Activated CD4-positive, alpha-beta T cell treated with anti-CD3 and anti-CD28 coated beads, Interleukin-2, amount 50 U/mL, for 16 hours (primary cell): Measurements from ENCODE around the gene UBR2.
"Not testable (repeated sequence)": the region's sequence is repeated elsewhere in the genome, so short reads cannot be mapped to it uniquely, and the experiment has no call there.

Experiments
- DNase-seq: peaks from one replicate; pipeline ENCODE4 v3.0.0-alpha.2; 2020

UBR2 gene

DNA sequence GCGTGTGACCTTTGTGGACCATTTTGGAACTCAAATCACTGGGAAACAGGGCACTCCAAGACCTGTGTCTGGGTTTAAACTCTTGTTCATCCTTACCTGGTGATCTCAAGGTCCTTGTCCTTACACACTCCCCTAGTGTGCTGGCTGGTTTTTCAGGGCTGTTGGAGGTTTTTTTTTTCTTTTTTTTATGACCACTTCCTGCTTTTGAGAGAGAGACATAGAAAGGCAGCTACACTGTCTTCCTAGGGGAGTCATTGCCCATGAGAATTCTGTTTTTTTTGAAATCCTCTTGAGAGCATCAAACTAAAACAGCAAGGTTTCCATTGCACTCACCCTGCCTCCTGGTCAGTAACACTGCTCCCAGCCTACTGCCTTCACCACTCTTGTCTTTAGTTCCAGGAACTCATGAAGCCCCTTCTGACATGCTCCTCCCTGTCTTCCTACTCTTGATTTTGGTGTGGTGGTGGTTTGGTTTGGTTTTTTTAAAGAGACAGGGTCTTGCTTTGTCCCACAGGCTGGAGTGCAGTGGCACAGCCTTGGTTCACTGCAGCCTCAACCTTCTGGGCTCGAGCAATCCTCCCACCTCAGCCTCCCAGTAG lies 130.0 kb downstream of the UBR2 start:
- no peak for DNase-seq

DNA sequence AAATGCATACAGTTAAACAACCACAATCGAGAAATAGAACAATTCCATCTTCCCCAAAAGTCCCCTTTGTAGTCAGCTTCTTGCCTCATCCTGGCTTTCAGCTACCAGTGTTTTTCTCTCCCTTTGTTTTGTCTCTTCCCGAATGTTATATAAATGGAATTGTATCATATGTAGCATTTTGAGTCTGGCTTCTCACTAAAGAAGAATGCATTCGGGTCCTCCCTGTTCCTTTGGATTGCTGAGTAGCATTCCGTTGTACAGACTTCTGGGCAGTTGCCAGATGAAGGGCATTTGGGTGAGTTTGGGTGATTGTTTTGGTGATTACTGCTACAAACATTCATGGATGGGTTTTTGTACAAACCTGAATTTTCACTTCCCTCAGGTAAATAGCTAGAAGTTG lies 130.8 kb downstream of the UBR2 start:
- DNase-seq: no peak

DNA sequence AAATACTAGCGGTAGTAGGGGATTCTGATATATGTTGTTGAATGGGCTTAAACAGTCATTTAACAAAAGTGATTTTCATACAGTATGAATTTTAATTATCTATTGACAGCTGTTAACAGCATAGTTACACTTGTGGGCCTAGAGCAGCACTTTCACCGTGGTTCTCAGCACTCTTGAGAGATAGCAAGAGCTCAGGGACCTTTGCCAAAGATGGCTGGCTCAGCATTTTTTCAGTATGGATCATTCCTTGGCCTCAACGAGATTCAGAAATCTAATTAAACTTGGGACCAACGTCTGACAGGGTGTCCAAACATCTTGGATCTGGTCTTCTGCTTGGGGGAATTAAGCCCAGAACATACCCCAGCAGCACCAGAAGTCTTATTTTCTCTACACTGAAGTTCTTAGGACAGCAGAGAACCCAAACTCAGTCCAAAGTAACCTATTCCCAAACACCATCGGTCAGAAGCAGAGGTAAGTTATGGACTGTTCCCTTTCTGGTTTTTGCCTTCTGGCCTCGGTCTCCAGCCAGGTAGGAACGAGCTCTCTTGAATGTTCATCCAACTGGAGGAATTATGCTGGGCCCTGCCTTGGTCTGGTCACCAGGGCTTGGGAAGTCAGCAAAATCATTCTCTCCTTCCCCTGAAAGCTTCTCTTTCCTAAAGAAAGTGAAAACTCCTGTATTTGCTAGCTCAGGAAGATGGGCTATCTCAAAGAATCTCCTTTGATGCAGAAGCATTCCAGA lies 132.9 kb downstream of the UBR2 start:
- no peak for DNase-seq

DNA sequence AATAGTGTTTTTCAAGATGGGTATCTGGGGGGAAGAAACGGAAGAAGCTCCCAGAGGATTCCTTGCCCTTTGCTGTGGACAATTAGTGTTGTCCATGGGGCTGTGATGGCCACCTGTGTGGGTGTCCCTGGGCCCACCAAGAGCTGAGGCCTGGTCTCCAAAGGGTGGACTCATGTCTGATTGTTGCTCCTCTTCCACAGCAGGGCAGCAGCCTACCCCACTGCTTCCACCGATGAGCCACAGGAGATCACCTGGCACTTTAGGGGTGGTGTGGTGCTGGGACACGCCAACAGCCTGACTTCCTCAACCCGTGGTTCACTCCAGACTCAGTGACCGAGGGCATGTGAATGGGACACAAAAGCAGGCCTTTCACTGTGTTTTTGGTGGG lies 133.4 kb downstream of the UBR2 start:
- no peak for DNase-seq

DNA sequence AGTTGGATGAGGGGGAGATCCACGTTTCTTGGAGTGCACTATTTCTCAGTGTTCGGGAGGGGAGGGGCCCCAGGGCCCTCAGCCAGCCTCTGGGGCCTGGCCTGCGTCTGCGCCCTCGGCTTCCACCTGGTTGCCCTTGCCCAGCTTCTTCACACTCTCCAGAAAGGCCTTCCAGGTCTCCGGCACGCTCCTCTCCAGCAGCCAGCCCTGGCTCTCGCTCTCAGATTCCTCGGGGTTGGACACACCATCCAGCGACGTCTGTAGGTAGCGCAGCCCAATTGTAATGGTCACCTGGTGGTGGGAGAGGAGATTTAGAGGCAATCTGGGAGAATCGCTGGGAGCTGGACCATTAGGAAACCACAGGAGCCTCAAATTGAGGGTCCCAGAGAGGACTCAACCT lies 134.4 kb downstream of the UBR2 start:
- DNase-seq: no peak

DNA sequence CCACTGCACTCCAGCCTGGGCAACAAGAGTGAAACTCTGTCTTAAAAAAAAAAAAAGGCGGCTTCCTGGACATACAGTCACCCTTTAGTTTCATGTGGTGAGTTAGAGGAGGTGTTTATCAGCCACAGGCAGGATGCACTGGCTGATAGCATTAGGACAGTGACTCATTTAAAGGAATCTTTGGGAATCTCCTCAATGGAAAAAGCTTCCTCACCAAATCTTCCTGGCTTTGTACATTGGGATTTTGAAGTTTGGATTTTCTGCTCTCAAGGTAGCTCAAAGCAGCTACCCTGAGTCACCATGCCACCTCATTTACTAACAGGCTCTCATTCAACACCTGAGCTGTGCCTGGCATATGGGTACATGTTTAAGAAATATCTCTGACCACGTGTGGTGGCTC lies 138.4 kb downstream of the UBR2 start:
- DNase-seq: no peak

DNA sequence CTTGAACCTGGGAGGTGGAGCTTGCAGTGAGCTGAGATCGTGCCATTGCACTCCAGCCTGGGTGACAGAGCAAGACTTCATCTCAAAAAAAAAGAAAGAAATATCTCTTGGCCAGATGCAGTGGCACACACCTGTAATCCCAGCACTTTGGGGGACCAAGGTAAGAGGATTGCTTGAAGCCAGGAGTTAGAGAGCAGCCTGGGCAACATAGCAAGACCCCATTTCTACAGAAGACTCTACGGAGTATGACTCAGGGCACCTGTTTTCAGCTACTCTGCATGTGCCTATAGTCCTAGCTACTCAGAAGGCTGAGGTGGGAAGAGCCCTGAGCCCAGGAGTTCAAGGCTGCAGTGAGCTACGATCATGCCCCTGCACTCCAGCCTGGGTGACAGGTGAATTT lies 139.0 kb downstream of the UBR2 start:
- DNase-seq: not testable (repeated sequence)

DNA sequence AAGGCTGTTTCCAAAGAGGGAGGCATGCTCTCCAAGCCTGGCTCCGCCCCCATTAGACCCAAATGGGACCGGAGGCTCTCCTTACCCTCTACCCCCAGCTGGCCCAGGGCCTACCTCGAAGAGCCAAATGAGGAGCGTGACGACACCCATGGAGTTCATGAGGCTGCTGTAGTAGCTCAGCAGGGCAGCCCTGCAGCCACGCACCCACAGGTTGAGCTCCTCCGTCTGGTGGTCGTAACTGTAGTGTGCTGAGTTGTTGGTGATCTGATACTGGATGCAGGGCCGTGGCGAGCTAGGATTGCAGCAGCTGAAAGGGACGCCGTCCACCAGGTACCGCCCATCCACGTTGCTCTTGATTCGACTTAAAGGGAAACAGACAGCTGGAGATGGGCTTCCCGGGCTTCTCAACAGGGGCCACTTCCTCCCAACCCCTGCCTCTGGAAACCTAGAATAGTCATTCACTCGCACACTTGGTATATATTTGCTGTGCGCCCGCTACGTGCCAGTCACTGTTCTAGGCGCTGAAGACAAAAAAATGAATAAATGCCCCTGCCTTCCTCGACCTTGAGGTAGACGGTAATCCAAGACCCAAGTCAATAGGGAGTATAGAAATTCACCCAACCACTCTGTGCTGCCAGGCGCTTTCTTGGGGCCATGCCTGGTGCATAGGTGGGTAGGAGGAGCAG lies 140.6 kb downstream of the UBR2 start:
- no peak for DNase-seq

DNA sequence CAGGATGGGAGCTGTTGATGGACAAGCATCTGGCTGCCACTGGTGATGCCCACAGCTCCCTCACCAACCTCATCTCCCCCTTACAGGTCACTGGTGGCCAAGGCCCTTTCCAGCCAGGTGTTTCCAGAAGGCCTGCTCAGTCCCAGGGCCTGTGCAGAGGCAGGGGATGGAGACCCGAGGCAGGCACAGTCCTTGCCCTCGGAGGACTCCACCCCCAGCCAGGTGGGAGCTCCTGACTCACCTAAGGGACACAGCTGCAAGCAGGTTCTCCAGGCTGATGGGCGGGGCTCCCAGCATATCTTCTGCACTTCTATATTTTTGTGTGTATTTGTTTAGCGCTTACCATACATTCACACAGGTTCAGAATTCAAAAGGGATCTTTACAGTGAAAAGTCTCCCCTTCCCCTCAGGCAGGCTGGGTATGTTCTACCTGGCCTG lies 141.1 kb downstream of the UBR2 start:
- no peak for DNase-seq

DNA sequence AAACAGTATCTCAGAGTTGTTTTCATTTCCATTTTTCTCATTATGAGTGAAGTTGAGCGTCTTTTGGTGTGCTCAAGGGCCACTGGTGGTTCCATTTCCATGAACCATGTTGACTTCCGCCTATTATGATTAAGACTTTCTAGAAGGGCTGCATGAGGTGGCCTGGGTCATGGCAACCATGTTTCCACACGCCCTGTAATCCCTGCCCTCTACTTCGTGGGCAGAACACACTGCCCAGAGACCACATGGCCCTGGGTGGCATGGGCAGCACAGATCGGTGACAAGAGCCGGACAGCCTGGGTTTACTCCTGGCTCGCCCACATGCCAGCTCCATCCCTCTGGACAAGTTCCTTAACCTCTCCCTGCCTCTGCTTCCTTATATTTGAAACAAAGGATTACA lies 143.8 kb downstream of the UBR2 start:
- DNase-seq: no peak

DNA sequence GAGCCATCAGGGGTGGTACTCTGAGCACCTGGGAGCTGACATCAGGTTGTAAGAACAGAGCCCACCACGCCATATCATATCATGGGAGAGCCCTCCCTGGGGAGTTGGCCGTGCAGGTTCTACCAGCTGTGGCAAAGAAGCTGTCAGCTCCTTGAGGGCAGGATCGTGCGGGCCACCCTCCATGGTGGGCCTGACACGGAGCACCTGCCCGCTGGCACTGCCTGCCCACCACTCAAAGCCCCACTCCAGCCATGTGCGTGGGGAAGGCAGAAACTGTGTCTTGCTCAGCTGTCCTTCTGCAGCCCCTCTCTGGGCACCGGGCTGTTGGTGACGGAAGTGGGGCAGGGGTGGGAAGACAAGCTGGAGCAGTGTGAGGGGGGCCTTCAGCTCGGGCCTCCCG lies 144.3 kb downstream of the UBR2 start:
- DNase-seq: no peak

DNA sequence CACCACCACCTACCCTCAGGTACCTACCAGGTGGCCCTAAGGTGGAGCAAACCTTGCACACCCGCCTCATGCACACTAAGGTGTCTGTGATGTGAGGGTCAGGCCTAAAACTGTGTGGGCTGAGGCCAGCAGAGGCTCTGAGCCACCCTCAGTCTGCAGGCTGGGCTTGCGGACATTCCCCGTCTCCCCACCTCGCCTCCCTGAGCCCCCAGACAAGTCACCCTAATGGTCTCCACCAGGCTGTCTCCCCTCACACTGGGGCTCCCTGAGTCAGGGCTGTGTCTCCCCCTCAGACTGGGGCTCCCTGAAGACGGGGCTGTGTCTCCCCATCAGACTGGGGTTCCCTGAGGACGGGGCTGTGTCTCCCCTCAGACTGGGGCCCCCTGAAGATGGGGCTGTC lies 146.0 kb downstream of the UBR2 start:
- no peak for DNase-seq

DNA sequence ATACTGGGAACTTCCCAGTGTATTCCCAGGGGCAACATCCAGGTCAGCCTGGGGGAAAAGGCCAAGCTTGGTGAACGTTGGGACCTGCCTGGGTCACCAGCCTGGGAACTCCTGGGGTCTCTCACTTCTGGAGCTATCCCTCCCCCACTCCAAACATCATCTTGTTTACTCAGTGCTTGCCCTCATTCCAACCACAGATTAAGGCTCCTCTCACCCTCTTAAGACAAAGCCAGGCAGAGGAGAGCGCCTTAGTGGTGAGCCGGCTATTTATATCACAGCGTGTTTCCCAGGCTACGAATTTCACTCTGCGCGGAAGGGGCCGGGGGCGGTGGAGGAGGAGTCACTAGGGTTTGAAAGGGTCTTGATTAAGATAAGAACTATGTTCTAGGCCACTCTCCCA lies 146.5 kb downstream of the UBR2 start:
- no peak for DNase-seq

DNA sequence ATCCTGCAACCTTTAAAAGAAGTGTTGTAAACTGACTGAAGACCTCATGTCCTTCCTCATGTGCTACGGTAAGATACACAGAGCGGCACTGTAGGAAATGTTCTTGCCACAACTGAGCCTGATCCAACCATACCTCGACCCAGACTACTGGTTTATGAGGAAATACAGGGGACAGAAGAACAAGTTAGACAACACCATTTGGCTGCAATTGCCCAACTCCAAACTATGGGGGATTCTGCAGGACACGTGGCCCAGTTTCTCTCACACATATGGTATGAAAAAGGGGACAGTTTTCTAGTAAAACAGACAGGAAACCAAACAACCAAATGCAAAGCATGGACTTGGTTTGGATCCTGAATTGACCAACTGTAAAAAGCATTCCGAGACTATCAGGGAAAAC lies 148.1 kb downstream of the UBR2 start:
- DNase-seq: no peak

DNA sequence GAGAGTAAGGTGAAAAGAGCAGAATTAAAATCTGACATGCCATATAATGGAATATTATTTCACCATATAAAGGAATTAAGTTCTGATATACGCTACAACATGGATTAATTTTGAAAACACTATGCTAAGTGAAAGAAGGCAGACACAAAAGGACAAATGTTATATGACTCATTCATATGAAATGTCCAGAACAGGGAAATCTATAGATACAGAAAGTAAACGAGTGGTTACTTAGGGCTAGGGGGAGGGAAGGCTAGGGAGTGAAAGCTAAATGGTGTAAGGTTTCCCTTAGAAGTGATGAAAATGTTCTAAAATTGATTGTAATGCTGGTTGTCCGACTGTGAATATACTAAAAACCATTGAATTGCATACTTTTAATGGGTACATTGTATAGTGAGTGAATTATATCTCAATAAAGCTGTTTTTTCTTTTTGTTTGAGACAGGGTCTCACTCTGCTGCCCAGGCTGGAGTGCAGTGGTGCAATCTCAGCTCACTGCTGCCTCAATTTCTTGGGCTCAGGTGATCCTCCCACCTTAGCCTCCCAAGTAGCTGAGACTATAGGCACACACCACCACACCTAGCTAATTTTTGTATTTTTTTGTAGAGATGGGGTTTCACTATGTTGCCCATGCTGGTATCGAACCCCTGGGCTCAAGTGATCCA lies 150.4 kb downstream of the UBR2 start:
- DNase-seq: no peak

DNA sequence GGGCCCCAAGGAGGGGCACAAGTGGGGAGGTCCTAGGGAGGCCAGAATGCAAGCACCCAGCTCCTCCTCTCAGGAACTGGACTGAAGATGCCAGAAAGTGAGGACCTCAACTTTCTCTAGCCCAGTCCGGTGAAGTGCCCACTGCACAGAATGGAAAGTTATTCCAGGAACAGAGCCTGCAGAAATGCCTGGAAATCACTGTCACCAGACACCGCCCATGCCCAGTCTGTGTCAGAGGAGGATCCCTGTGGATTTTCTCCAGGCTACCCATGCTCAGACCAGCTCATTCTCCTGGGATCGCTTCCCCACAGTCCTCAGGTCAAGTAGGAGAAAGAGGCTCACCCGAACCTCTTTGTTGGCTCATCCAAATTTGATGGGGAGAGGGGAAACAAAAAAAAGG lies 152.0 kb downstream of the UBR2 start:
- no peak for DNase-seq

DNA sequence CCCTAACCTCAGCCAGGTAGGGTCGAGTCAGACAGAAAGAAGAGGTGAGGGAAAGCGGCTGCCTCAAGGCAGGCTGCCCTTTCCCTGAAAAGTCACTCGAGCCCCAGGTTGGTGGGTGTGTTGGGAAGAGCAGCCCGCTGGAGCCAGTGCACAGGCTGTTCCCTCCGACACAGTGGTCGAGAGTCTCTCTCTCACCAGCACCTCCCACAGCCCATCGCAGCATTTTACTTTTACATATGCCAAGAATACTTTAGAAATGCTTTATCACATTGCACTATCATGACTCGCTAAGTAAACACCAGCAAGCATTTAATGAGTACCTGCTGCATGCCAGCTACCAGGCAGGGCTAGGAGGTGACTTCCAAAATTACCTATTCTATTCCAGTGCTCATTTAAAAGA lies 156.9 kb downstream of the UBR2 start:
- DNase-seq: no peak

DNA sequence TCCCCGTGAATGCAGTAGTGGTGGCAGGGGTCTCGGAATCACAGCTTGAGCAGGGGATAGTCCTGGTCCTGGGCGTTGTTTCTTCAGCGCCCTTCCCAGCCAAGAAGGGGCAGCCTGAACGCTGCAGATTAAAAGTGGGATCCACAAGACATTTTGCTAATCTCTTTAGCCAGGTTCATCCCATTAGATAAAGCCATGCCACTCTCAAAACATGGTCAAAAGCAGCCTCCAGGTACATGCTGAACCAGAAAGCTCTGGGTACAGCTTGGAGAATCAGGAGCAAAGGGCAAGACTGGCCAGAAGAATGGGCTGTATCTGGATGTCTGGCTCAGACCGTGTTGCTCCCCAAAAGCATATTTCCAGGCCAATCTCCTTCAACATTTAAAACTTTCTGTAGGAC lies 158.7 kb downstream of the UBR2 start, which contains the start of gene PRPH2:
Gene PRPH2, minus strand, starts transcription at position 101 of the 400 bp plus-strand sequence. CDS start 263 bp downstream, outside the sequence.
- no peak for DNase-seq

DNA sequence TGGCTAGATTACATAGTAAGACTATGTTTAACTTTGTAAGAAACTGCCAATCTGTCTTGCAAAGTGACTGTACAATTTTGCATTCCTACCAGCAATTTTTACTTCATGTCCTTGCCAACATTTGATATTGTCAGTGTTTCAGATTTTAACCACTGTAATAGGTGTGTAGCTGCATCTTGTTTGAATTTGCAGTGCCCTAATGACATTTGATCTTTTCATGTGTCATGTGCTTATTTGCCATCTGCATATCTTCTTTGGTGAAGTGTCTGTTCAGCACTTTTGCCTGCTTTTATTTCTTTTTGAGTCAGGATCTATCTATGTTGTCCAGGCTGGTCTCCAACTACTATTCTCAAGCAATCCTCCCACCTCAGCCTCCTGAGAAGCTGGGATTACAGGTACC lies 161.0 kb downstream of the UBR2 start:
- DNase-seq: no peak

DNA sequence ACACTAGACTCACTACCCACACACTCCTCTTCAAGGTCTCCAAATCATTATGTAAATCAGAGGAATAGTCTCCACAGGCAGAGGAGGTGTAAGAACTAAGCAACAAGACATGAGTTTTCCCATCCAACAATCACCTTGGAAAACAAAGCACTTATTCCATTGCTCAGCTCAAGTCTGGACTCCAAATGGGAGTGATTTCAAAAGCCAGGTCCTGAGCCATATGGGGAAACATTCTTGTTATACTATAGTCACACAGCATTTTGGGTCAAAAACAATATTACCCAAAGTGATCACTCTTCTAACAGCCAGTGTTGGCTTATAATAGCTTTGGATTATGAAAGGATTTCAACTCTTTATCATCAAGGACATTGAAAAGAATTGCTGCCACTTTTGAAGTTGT lies 162.2 kb downstream of the UBR2 start:
- no peak for DNase-seq

DNA sequence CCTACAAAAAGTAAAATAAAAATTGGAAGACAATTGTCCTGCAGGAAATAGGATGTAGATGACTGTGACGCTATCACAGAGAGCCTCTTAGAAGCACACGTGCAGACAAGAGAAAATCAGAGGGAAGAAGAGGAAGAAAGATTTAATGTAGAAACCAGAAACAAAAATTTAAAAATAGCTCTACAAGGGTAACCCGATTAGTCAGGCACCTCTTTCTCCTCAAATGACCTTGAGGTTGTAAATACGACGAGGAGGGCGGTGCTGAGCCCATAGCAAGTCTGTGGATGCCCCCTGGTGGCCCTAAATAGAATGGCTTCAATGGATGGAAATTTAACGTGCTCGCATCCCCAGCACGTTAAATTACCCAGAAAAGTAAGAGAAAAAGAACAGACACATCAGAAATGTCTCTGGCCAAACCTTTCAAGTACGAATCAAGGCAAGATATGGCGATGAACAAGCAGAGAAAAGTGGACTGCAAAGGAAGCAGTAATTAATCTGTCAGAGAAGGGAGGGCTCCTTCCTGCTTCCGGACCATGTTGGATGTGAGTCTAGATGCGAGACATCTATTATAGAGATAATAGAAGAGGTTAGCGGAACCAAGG lies 162.8 kb downstream of the UBR2 start:
- peak; percentile 84 for DNase-seq

DNA sequence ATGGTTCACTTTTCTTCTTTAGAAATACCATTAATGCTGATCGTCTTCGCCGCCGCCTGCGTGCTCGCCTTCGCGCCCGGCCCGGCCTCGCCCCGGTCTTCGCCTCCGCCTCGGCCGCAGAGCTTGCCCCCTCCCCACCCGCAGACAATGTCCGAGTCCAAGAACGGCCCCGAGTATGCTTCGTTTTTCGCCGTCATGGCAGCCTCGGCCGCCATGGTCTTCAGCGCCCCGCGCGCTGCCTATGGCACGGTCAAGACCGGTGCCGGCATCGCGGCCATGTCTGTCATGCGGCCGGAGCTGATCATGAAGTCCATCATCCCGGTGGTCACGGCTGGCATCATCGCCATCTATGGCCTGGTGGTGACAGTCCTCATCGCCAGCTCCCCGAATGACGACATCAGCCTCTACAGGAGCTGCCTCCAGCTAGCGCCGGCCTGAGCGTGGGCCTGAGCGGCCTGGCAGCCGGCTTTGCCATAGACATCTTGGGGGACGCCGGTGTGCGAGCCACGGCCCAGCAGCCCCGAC lies 163.3 kb downstream of the UBR2 start:
- DNase-seq: no peak

DNA sequence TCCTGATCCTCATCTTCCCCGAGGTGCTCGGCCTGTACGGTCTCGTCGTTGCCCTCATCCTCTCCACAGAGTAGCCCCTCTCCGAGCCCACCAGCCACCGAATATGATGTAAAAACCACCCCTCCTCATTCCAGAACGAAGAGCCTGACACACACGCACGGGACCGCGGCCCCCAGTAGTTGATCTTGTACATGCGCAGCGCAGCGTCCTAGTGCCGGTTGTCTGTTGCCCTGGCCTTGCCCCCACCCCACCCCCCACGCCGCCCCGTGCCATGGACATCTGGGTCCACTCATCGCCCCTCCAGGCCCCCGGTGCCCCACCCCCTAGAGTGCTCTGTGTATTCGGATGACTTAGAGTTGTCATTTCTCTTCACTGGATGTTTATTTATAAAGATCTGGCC lies 163.8 kb downstream of the UBR2 start:
- no peak for DNase-seq
